Measurements from ENCODE around the gene RUFY3. TPM values are rescaled to one million over a fixed set of nuclear protein-coding genes. Genes with fewer than 3 reads are reported as not detected.
A peak's percentile ranks its signal among the peaks of the same experiment; 100 is the strongest.
"Not testable (repeated sequence)": the region's sequence is repeated elsewhere in the genome, so short reads cannot be mapped to it uniquely, and the experiment has no call there.

Gene RUFY3
- total and polyA plus RNA-seq, 3 donors from 2014 or later, result 84.7 to 247 (median 220) TPM

DNA sequence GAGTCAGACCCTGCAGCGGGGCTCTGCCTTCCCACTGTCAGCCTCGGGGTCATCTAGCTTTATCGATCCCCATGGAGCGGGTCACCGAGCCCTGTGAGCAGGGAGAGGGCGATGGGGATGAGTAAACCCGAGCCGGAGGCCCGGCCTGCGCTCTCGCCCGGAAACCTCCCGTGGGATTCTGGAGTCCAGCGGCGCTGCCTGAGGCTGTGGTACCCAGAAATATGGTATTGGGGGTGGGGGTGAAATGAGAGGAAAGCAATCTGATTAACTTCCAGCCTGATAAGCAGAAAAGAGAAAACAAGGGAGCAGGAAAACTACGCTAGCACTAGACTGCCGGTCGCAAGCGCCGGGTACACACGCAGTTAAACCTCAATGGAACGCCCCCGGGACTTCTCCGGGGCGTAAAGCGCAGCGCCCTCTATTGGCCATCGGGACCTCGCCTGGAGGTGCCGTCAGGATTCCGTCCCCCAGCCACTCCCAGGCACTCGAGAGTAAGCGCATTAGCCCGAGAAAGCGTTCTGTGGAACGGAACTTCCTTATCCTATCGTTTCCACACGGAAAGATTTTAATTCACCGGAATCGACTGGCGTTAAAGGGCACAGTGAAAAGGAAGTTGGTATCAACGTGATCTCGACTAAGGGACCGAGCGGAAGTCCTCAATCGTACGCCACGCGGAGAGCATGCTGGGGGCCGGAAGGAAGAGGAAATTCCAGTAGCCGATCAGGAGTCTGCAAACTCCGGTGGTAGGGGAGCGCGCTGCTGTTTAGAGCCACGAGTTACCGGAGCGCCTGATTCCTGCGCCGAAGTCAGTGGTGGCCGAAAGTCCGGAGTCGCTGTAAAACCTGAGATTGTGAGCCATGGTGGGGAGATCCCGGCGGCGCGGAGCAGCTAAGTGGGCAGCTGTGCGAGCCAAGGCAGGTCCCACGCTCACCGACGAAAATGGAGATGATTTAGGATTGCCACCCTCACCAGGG, 33.7 kb upstream of the RUFY3 start, which contains the start of gene UTP3:
UTP3 (plus strand) TSS at position 712 of the 974 bp plus-strand sequence; CDS start at position 858, 146 bp downstream.
- Histone ChIP-seq H3K9me3 (no peaks in the 10 kb centered on the region), H3K27ac (peak within 1 kb of the TSS; percentile 94 to 96), H3K27me3 (no peaks in the 10 kb centered on the region), H3K36me3 (ENCODE audit: low read depth, missing control alignments) (no peaks in the 10 kb centered on the region), H3K4me3 (peak within 1 kb of the TSS; percentile 93 to 99), H3K4me1 (peaks cover 11% of the 10 kb centered on the region)
- 0 to 1% methylated on average over 32 to 70 of the region's 70 CpGs for WGBS, 2 donors
- peak; percentile 97 for DNase-seq
- intact Hi-C loops (cut with DNase I; ENCODE audit: low total_unique reads), result no loop called here
- TF ChIP-seq, protein P1, sequence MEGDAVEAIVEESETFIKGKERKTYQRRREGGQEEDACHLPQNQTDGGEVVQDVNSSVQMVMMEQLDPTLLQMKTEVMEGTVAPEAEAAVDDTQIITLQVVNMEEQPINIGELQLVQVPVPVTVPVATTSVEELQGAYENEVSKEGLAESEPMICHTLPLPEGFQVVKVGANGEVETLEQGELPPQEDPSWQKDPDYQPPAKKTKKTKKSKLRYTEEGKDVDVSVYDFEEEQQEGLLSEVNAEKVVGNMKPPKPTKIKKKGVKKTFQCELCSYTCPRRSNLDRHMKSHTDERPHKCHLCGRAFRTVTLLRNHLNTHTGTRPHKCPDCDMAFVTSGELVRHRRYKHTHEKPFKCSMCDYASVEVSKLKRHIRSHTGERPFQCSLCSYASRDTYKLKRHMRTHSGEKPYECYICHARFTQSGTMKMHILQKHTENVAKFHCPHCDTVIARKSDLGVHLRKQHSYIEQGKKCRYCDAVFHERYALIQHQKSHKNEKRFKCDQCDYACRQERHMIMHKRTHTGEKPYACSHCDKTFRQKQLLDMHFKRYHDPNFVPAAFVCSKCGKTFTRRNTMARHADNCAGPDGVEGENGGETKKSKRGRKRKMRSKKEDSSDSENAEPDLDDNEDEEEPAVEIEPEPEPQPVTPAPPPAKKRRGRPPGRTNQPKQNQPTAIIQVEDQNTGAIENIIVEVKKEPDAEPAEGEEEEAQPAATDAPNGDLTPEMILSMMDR (IDR thresholded peaks at IDR 0.05), result peak; percentile 90 to 95 (median 95)
- TF ChIP-seq POLR2A (IDR thresholded peaks at IDR 0.05), result no peak

DNA sequence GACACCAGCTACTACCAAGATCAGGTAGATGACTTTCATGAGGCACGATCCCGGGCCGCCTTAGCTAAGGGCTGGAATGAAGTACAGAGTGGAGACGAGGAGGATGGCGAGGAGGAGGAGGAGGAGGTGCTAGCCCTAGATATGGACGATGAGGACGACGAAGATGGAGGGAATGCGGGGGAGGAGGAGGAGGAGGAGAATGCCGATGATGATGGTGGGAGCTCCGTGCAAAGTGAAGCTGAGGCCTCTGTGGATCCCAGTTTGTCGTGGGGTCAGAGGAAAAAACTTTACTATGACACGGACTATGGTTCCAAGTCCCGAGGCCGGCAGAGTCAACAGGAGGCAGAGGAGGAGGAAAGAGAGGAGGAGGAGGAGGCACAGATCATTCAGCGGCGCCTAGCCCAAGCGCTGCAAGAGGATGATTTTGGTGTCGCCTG, 33.0 kb upstream of the RUFY3 start:
- peak; percentile 59 for DNase-seq
- Histone ChIP-seq H3K9me3 (no peaks in the 10 kb centered on the region), H3K36me3 (ENCODE audit: low read depth, missing control alignments) (no peaks in the 10 kb centered on the region), H3K27me3 (no peaks in the 10 kb centered on the region), H3K27ac (peak overlapping the region; percentile 94 to 96), H3K4me1 (peaks cover 11% of the 10 kb centered on the region), H3K4me3 (peak overlapping the region; percentile 93 to 99)
- TF ChIP-seq POLR2A (IDR thresholded peaks at IDR 0.05), result no peak
- TF ChIP-seq, protein P1 (IDR thresholded peaks at IDR 0.05), result no peak
- intact Hi-C loops (cut with DNase I; ENCODE audit: low total_unique reads), result no loop called here
- 1% methylated on average over 19 of the region's 19 CpGs for WGBS, 2 donors

DNA sequence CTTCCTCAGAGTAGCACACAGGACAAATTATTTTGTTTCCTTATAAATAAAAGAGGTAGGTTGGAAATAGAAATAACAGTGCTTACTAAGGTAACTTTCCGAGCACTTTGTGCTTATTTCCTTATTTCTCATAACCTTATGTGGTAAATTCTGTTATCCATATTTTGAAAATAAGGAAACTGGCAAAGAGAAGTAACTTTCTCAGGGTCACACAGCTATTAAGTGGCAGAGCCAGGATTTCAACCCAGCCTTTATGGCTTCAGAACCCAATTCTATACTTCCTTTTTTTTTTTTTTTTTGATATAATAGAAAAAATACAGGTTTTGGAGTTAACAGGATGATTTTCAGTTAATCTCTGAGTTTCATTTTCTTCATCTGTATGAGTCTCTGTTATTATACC, 30.1 kb upstream of the RUFY3 start:
- intact Hi-C loops (cut with DNase I; ENCODE audit: low total_unique reads), result no loop called here
- Histone ChIP-seq H3K4me1 (peaks cover 11% of the 10 kb centered on the region), H3K9me3 (no peaks in the 10 kb centered on the region), H3K27me3 (no peaks in the 10 kb centered on the region), H3K4me3 (no peak overlapping the region), H3K36me3 (ENCODE audit: low read depth, missing control alignments) (no peaks in the 10 kb centered on the region), H3K27ac (no peak overlapping the region)
- WGBS, 2 donors, result 72 to 81% methylated on average over 1 of the region's 1 CpG
- TF ChIP-seq, protein P1 (IDR thresholded peaks at IDR 0.05), result no peak
- no peak for TF ChIP-seq POLR2A (IDR thresholded peaks at IDR 0.05)
- DNase-seq, result no peak

DNA sequence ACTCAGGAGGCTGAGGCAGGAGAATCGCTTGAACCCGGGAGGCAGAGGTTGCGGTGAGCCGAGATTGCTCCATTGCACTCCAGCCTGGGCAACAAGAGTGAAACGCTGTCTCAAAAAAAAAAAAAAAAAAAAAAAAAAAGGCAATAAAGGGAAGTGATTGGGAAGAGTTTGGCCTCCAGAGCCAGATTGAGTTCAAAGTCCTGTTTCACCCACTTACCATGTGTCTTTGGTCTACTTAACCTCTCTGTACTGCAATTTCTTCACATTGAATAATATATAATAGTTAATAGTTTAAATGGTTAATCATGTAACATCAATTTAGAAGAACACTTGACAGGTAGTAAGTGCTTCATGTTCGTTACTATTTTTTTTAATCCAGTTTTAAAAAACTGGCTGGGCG, 27.1 kb upstream of the RUFY3 start:
- intact Hi-C loops (cut with DNase I; ENCODE audit: low total_unique reads); H3K4me1 ChIP-seq; H3K27me3 ChIP-seq; H3K4me3 ChIP-seq; H3K36me3 ChIP-seq (ENCODE audit: low read depth, missing control alignments); H3K9me3 ChIP-seq; DNase-seq; H3K27ac ChIP-seq: not testable (repeated sequence)
- WGBS, 2 donors, result 84 to 97% methylated on average over 7 of the region's 7 CpGs

DNA sequence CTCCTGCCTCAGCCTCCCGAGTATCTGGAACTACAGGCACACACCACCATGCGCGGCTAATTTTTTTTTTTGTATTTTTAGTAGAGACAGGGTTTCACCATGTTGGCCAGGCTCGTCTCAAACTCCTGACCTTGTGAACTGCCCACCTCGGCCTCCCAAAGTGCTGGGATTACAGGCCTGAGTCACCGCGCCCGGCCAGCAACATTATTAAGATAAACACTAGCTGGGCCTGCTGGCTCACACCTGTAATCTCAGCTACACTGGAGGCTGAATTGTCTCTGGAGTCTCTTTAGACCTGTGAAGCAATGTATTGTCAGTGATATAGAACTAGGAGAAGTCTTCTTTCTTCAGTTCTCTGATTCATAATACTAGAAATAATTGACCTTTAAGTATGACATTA, 23.3 kb upstream of the RUFY3 start:
- DNase-seq; H3K27me3 ChIP-seq; H3K4me3 ChIP-seq; H3K9me3 ChIP-seq; intact Hi-C loops (cut with DNase I; ENCODE audit: low total_unique reads); H3K36me3 ChIP-seq (ENCODE audit: low read depth, missing control alignments); H3K27ac ChIP-seq; H3K4me1 ChIP-seq: not testable (repeated sequence)
- 82 to 89% methylated on average over 8 of the region's 8 CpGs for WGBS, 2 donors

Data from testis (tissue), 3 donors.